Measurements from ENCODE around the gene ACTA1. TPM values are rescaled to one million over a fixed set of nuclear protein-coding genes. Genes with fewer than 3 reads are reported as not detected.

Gene ACTA1
- total and polyA plus RNA-seq, 2 of the 13 experiments (the other 11 are each of a cell fraction or from before 2014, with no cell fraction given), result 1.4 to 5.2 TPM

DNA sequence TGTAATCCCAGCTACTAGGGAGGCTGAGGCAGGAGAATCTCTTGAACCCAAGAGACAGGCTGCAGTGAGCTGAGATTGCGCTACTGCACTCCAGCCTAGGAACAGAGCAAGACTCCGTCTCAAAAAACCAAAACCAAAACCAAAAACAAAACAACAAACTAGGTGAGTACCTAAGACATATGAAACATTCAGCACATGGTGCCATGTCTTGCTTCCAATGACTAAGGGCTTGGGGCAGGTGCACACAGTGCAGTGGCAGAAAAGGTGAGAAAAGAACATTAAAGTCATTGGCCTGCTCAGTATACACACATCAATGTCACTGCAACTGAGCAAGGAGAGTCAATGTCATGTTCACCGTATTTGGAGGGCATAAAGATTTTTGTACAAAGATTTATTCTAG, 4.1 kb upstream of the ACTA1 start (continued):
- TF ChIP-seq, protein P1, sequence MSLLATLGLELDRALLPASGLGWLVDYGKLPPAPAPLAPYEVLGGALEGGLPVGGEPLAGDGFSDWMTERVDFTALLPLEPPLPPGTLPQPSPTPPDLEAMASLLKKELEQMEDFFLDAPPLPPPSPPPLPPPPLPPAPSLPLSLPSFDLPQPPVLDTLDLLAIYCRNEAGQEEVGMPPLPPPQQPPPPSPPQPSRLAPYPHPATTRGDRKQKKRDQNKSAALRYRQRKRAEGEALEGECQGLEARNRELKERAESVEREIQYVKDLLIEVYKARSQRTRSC (CRISPR knock-in tag; IDR thresholded peaks at IDR 0.05; ENCODE audit: low read depth), result no peak
- TF ChIP-seq KAT8 (CRISPR knock-in tag; IDR thresholded peaks at IDR 0.05) (no peak), ZNF430 (CRISPR knock-in tag; IDR thresholded peaks at IDR 0.05) (no peak), NCOR1 (IDR thresholded peaks at IDR 0.05; ENCODE audit: borderline replicate concordance, low read length) (no peak)

DNA sequence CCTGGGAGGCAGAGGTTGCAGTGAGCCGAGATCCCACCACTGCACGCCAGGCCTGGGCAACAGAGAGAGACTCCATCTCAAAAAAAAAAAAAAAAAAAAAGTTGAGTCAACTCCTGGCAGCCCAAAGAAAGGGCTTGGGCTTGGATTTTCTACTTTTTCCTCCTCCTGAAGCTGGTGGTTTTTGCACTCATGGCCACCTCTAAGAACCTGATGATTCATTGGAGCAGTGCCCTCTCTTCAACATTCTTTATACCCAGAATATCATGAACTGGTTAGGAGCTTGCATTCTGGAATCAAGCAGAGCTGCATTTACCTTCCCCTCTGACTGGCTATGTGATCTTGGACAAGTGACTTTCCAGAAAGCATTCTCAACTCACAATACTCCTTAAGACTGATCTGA, 3.5 kb upstream of the ACTA1 start:
- TF ChIP-seq JUNB (CRISPR knock-in tag; IDR thresholded peaks at IDR 0.05; ENCODE audit: borderline replicate concordance), result no peak
- TF ChIP-seq MED1 (CRISPR knock-in tag; IDR thresholded peaks at IDR 0.05), result no peak
- TF ChIP-seq ZNF317 (CRISPR knock-in tag; IDR thresholded peaks at IDR 0.05), result no peak
- TF ChIP-seq TAF1 (CRISPR knock-in tag; IDR thresholded peaks at IDR 0.05), result no peak
- no peak for TF ChIP-seq MXD4 (CRISPR knock-in tag; IDR thresholded peaks at IDR 0.05)
- TF ChIP-seq, protein P2, sequence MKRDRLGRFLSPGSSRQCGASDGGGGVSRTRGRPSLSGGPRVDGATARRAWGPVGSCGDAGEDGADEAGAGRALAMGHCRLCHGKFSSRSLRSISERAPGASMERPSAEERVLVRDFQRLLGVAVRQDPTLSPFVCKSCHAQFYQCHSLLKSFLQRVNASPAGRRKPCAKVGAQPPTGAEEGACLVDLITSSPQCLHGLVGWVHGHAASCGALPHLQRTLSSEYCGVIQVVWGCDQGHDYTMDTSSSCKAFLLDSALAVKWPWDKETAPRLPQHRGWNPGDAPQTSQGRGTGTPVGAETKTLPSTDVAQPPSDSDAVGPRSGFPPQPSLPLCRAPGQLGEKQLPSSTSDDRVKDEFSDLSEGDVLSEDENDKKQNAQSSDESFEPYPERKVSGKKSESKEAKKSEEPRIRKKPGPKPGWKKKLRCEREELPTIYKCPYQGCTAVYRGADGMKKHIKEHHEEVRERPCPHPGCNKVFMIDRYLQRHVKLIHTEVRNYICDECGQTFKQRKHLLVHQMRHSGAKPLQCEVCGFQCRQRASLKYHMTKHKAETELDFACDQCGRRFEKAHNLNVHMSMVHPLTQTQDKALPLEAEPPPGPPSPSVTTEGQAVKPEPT (CRISPR knock-in tag; IDR thresholded peaks at IDR 0.05; ENCODE audit: low read depth), result no peak
- TF ChIP-seq ZNF232 (CRISPR knock-in tag; IDR thresholded peaks at IDR 0.05; ENCODE audit: borderline replicate concordance), result no peak
- ATAC-seq, result no peak
- H3K9me3 ChIP-seq (ENCODE audit: low read length), result no peaks in the 10 kb centered on the region
- intact Hi-C loops (cut with micrococcal nuclease; ENCODE audit: unreplicated experiment) (no loop called here), in situ Hi-C loops (cut with HindIII; ENCODE audit: extremely low pct_ligation_motif_present, low pct_unique_long_range_greater_than_20kb) (no loop called here)
- H3K4me3 ChIP-seq (replicated peaks in 1 of 3; ENCODE audit: insufficient read depth in 1 of 3, low read depth in 2 of 3, low read length in 3 of 3), result no peak overlapping the region
- H3K9ac ChIP-seq (ENCODE audit: insufficient read depth, low read depth, low read length), result no peak overlapping the region
- H3K27me3 ChIP-seq (ENCODE audit: control insufficient read depth in 1 of 2, insufficient read depth in 2 of 2, low read length in 2 of 2), result peaks cover 0 to 10% of the 10 kb centered on the region in 2 experiments; a peak in 2 of 5 replicates
- no TSS peak for BruUV-seq (replicated peaks)
- ChIA-PET POLR2A (no interaction called here), CTCF (ENCODE audit: low intra/inter-chr PET ratio, low total read pairs) (no interaction called here)
- no peaks in the 10 kb centered on the region for H4K20me1 ChIP-seq (ENCODE audit: insufficient read depth, low read length)
- H3K79me2 ChIP-seq (ENCODE audit: insufficient read depth, low read length), result no peaks in the 10 kb centered on the region
- FAIRE-seq, result no peak
- H3K4me1 ChIP-seq (ENCODE audit: insufficient read depth, low read length), result no peaks in the 10 kb centered on the region
- DNase-seq (ENCODE audit: low spot score), result no peak
- peaks cover 3 to 8% of the 10 kb centered on the region in 2 experiments; a peak in 1 of 5 replicates for H3K36me3 ChIP-seq (replicated peaks in 1 of 2; ENCODE audit: control insufficient read depth in 1 of 2, insufficient read depth in 2 of 2, low read length in 2 of 2)
- no peak overlapping the region for H2AFZ ChIP-seq (ENCODE audit: low read length)
- no peak overlapping the region for H3K4me2 ChIP-seq (ENCODE audit: low read depth, low read length)
- H3K27ac ChIP-seq (ENCODE audit: extremely low read length, insufficient read depth, low read length), result no peak overlapping the region
- WGBS (ENCODE audit: low lambda C conversion rate), result 94% methylated on average over 2 of the region's 2 CpGs
